Stromal cell of bone marrow (primary cell): ENCODE measurements around the gene ZNF287.
"Not testable (repeated sequence)": the region's sequence is repeated elsewhere in the genome, so short reads cannot be mapped to it uniquely, and the experiment has no call there.

Source experiments
- DNase-seq: peaks from one replicate; pipeline ENCODE4 v3.0.0-alpha.2; 2012; ENCODE audit warnings: low read depth

The ZNF287 gene

GRCh38 chr17:16568541-16569357, at the start of gene ZNF287:
ZNF287 (minus strand) TSS chr17:16569204; CDS start chr17:16567731, 1,473 bp downstream.
- DNase-seq: peak; percentile 83

- DNase-seq: no peak
Observed at GRCh38 chr17:16617481-16618060, 48.6 kb upstream of the ZNF287 start.

DNA sequence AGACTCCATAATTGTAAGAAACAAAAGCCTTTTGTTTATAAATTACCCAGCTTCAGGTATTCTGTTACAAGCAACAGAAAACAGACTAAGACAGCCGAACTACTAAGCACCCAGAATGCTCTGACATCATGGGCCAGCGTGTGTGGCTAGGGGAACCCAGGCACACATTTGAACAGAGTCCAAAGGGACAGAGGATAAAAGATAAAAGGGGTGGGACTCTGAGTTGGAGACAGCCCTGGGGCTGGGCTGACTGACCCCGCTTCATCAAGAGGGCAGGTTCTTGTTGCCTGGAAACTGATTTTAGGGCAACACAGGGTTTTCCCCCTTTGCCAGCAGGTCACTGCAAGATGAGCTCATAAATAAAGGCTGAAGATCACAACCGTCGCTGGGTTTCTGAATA, 30.5 kb upstream of the ZNF287 start:
- no peak for DNase-seq

DNA sequence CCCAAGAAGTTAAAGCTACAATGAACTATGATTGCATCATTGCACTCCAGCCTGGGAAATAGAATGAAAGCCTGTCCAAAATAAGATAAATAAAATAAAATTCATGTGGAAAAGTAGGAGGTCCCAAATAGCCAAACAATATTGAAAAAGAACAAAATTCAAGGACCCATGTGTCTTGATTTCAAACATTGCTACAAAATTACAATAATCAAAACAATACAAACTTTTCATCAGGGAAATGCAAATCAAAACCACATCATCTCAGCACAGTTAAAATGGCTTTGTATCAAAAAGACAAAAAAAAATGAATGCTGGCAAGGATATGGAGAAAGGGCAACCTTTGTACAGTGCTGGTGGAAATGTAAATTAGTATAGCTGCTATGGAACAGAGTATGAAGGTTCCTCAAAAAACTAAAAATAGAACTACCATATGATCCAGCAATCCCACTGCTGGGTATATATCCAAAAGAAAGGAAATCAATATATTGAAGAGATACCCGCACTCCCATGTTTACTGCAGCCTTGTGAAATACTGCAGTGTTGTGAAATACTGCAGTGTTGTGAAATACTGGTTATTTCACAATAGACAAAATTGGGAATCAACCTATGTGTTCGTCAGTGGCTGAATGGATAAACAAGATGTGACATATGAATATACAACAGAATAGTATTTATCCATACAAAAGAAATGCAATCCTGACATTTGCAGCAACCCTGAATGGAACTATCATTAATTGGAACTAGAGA, 24.5 kb upstream of the ZNF287 start:
- DNase-seq: no peak

DNA sequence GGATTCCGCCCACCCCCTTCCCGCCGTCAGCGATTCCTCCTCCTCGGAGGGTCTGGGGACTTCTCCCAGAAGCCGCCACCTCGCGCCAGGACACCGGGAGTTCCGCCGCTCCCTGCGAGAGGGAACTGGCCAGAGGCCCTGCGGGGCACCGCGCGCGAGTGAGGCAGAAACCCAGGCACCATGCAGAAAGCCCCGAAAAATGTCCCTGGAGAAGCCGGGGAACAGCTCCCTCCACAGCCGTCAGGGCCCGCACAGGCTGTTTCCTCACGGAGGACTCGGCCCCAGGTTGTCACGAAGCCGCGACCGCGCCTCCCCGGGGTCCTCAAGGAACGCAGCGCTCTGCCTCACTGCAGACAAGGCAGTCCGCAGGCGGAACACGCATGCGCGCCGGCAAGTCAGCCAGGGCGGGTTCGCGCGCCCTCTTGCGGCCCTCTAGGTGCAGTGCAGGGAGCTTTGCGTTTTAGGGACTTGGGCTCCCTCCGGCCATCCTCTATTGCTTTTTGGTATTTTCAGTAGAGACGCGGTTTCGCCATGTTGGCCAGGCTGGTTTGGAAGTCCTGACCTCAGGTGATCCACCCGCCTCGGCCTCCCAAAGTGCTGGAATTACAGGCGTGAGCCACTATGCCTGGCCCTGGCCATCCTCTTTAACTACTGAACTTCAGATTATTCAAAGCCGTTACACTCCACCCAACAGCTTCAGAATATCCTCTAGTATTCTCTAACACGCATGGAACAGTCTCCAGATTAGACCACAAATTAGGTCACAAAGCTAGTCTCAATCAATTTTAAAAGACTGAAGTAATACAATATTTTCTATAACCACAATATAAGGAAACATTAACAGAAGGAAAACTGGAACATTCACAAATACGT, 20.3 kb upstream of the ZNF287 start:
- peak; percentile 67 for DNase-seq

DNA sequence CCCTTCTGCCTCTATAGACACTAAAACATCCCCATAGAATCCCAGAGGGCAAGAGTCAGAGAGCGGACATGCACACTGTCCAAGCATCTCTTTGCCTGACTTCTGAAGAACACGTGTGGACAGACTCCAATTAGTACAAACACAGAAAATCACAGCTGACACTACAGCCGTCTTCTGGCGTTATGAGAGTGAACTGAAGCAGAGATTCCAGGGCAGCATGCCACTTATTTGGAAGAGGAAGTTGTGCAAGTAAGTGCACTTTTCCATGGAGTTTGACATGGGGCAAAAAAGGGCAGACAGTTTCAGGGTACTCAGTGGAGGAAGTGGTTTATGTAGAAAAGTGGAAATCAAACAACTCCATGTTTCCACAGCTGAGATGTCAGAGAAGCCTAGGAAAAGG, 16.8 kb upstream of the ZNF287 start:
- DNase-seq: no peak

DNA sequence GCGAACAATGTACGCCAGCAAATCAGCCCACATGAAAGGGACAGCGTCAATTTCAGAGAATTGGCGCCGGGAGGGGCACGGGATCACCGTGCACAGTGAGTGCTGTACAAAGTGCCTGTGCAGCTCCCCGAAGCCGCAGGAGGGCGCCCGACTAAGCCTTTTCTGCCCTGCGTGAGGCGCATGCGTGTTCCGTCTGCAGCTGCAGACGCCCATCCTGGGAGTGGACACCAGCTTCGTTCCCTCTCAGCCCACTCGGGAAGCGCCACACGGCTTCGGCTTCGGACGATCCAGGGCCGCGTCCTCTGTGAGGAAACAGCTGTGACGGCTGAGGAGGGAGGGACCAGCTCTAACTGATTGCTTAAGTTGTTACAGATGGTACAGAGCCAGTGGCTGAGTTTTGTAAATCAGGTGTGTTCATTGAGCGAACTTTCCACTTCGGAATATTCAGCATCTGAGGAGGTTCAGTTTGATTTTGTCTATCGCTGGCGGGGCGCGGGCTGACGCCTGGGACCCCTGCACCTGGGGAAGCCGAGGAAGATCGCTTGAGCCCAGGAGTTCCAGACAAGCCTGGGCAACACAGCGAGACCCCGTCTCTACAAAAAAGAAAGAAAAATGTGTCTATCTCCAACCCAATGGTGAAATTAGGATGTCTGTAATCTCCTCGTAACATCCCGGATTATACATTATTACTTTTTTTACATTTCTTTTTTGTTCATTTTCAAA, 15.4 kb upstream of the ZNF287 start:
- DNase-seq: peak; percentile 78

DNA sequence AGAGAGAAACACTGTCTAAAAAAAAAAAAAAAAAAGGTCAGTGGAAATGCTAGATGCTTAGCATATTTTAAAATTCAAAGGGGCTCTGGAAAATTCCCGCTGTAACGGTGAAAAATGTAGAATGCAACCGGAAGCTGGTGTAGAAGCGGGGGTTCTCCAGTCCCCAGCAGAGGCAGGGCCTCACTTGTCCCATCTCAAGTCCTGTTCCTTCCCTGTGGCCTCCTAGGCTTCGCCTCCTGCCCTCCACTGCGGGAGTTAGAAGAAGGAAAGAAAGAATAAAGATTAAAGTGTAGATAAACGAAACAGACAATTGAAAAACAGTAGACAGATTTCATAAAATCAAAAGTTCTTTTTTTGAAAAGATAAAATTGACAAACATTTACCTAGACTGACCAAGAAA, 14.8 kb upstream of the ZNF287 start:
- DNase-seq: no peak

DNA sequence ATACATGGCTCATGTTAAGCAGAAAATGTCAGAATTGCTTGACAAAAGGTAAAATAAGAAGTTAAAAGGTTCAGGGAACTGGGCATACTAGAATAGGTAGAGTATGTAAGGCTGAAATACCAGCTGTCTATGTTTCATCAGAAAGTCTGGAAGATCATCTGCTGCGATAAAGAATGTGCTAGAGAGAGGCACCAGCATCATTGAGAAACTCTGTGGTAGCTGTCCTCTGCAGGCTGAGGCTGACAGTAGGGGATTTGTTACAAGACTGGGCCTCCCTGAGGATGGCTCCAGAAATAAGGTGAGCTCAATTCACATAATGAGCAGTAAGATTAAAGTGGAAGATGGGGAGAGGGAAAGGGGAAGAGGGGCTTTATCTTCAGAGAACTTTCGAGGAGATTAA, 4.5 kb upstream of the ZNF287 start:
- no peak for DNase-seq

GRCh38 chr17:16569358-16569712, 331 bp upstream of the ZNF287 start:
- no peak for DNase-seq

DNA sequence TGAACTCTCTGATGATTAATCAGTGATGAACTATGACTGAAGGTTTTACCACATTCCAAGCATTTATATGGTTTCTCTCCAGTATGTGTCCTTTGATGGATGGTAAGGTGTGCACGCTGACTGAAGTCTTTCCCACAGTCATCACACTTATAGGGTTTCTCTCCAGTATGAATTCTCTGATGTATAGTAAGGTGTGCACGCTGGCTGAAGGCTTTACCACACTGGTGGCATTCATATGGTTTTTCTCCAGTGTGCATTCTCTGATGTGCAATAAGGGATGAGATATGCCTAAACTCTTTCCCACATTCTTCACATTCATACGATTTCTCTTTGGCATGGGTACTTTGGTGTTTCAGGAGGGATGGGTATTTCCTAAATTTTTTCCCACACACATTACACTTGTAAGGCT, 16.4 kb downstream of the ZNF287 start:
- no peak for DNase-seq

GRCh38 chr17:16551878-16552636, 16.9 kb downstream of the ZNF287 start:
- no peak for DNase-seq

DNA sequence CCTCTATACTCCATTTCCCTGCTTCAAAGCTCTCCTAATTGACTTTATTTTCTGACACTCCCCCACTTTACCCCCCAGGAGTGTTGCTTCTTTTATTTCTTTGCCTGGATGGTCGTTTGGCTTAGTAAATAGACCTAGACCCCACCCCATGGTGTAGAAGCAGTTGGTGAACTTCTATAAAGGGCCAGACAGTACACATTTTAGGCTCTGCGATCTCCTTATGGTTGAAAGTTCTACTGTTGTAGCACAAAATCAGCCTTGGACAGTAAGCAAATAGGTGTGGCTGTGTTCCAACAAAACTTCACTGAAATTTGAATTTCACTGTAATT, 31.9 kb downstream of the ZNF287 start:
- DNase-seq: no peak

DNA sequence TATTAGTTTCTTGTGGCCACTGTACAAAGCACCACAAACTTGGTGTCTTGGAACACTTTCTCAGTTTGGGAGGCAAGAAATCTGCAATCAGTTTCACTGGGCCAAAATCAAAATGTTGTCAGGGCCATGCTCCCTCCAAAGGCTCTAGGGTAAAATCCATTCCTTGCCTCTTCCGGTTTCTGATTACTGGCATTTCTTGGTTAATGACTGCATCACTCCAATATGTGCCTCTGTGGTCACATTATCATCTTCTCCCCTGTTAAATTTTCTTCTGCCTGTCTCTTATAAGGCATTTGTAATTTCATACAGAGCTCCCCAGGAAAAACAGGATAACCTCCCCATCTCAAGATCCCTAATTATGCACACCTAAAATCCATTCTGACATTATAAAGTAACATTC, 34.8 kb downstream of the ZNF287 start:
- no peak for DNase-seq

DNA sequence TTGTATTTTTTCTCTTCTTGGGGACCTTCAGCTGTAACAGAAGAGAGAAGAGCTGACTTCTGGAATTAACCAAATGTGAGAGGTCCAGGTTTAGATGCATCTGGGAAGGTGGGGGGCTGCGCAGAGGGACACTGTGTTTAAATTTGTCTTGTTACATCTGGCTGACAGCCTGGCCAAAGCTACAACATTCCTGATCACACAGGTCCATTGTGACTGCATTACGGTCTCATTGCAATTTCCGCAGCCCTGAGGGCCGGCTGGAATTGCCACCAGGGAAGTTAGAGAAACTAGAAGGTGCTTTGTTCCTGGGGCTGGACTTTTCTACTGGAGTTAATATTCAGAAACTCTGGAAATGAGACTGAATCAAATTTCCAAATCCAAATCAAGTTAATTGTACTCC, 39.1 kb downstream of the ZNF287 start:
- no peak for DNase-seq

- no peak for DNase-seq
Observed at GRCh38 chr17:16527298-16527697, 41.7 kb downstream of the ZNF287 start.

GRCh38 chr17:16525556-16525955, 43.4 kb downstream of the ZNF287 start:
- not testable (repeated sequence) for DNase-seq

DNA sequence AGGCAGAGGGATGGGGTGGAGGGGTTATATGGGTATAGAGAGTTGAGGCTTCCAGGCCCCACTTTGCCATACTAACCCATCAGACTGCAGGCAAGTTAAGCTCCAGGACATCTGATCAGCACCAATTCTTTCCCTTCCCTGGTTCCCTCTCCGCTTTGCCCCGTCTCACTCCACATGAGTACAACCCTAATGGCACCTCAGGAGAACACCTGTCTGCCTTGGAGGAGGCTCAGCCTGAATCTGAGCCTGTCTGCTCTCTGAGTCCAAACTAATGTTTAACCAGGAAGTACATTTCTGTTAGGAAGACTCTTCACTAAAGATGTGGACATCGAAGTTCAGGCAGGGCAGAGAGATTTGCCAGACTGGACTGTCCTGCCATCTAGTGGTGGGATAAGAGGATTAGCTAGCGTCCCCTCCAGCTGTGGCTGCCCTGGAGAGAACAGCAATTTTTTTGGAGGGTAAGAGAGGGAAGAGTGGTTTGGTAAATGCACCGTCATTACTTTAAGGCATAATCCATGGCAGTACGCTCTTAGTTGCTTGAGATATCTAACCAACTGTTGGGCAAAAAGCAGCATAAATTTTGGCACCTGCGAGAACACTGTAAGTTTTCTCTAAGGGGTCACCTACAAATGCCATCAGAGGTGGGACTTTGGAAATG, 47.8 kb downstream of the ZNF287 start:
- peak; percentile 79 for DNase-seq

GRCh38 chr17:16519021-16519420, 50.0 kb downstream of the ZNF287 start:
- DNase-seq: no peak

GRCh38 chr17:16517477-16517876, 51.5 kb downstream of the ZNF287 start:
- no peak for DNase-seq
